ENCODE results near the gene MAP3K1.

DNA sequence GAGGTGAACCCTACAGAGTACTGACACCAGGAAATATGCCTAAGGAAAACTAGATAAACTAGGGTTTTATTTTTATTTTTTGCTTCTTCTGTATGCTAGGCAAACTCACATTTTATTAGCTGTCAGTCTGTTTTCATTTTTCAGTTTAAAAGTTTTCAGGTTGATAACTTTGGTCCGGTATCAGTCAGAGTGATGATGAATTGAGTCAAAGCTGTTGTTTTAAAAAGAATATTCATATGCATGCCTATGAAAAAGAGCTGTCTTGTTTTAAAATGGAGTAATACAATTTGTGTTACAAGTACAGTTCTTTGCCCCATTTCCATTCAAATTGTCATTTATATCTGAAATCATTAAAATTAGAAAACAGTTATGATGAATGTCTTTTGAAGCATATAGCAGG is 22.6 kb downstream of the MAP3K1 start:
- TF ChIP-seq, protein P1, sequence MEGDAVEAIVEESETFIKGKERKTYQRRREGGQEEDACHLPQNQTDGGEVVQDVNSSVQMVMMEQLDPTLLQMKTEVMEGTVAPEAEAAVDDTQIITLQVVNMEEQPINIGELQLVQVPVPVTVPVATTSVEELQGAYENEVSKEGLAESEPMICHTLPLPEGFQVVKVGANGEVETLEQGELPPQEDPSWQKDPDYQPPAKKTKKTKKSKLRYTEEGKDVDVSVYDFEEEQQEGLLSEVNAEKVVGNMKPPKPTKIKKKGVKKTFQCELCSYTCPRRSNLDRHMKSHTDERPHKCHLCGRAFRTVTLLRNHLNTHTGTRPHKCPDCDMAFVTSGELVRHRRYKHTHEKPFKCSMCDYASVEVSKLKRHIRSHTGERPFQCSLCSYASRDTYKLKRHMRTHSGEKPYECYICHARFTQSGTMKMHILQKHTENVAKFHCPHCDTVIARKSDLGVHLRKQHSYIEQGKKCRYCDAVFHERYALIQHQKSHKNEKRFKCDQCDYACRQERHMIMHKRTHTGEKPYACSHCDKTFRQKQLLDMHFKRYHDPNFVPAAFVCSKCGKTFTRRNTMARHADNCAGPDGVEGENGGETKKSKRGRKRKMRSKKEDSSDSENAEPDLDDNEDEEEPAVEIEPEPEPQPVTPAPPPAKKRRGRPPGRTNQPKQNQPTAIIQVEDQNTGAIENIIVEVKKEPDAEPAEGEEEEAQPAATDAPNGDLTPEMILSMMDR (conservative IDR thresholded peaks at IDR 0.05), result no peak
- TF ChIP-seq EZH2 (IDR thresholded peaks at IDR 0.05; ENCODE audit: low read depth), result no peak
